HCT116 (cell line): ENCODE data around the gene CHST11. TPM values are rescaled to one million over a fixed set of nuclear protein-coding genes. Genes with fewer than 3 reads are reported as not detected.

Source experiments
- ATAC-seq: fragments of 200-7000 bp; cut with Tn5 transposase; 2 replicates; pipeline ENCODE4 v1.9.1; 2020; ENCODE audit warnings: mild to moderate bottlenecking, moderate library complexity
- BruUV-seq: library from RNA; stranded (reverse); fragments of 400-500 nt; replicated peaks from 2 replicates; lab custom pipeline; 2021; lab: Mats Ljungman, UMichigan
- CTCF ChIA-PET: fragments of 300-600 bp; sonication (Branson Sonifier 250); formaldehyde crosslinking; loops from one replicate; lab custom pipeline; 2021; ENCODE audit warnings: antibody characterized with exemption; lab: Charles Lee
- POLR2A ChIA-PET: fragments of 300-600, 350-600 bp; sonication (Branson Sonifier 250); formaldehyde crosslinking; loops from one replicate; lab custom pipeline; 2021; ENCODE audit warnings: antibody characterized with exemption; lab: Charles Lee
- RAD21 ChIA-PET, 2 experiments: fragments of 300-600 bp; sonication (Branson Sonifier 250); formaldehyde crosslinking; loops; one replicate each; lab custom pipeline; 2023; ENCODE audit warnings: low total read pairs in 2 of 2; ENCODE audit not compliant: uncharacterized antibody in 2 of 2, unreplicated experiment in 2 of 2, low non-redundant PET in 1 of 2; lab: Charles Lee
- DNase-seq: peaks from one replicate; pipeline ENCODE4 v3.0.0-alpha.2; 2010; ENCODE audit warnings: low read depth, low spot score
- H2AFZ ChIP-seq: fragments of 200-600 bp; shearing (Covaris generic), sonication (generic); 2 replicates; pipeline ENCODE4 v1.6.1; 2017; ENCODE audit warnings: low read depth, mixed run types, mixed read lengths, antibody characterized with exemption, low read length; ENCODE audit not compliant: poor library complexity, severe bottlenecking
- H3K27ac ChIP-seq: 2 replicates; pipeline ENCODE4 v1.5.1; 2012; ENCODE audit warnings: low read depth, low read length
- H3K27me3 ChIP-seq: fragments of 200-600 bp; sonication (generic); 2 replicates; pipeline ENCODE4 v1.6.1; 2016; ENCODE audit warnings: mixed run types, low read length, mixed read lengths; ENCODE audit not compliant: insufficient read depth
- H3K36me3 ChIP-seq, 2 experiments: fragments of 200-500 bp in 1 of 2; fragments of 200-600 bp in 1 of 2; sonication (Bioruptor generic) in 1 of 2; sonication (generic) in 1 of 2; 2 replicates each; pipeline versions ENCODE4 v1.5.1 to v1.6.1; 2014 to 2016; ENCODE audit warnings: low read length in 2 of 2, inconsistent platforms in 1 of 2, mixed read lengths in 1 of 2, mixed run types in 1 of 2; ENCODE audit not compliant: insufficient read depth in 2 of 2, control insufficient read depth in 1 of 2
- H3K4me1 ChIP-seq, 2 experiments: fragments of 200-600 bp in 1 of 2; sonication (generic) in 1 of 2; 2 replicates each; pipeline versions ENCODE4 v1.5.1 to v1.6.1; 2012 to 2017; ENCODE audit warnings: low read length in 2 of 2, inconsistent platforms in 1 of 2, mild to moderate bottlenecking in 1 of 2, mixed read lengths in 1 of 2, mixed run types in 1 of 2, moderate library complexity in 1 of 2; ENCODE audit not compliant: insufficient read depth in 2 of 2, control insufficient read depth in 1 of 2
- H3K4me2 ChIP-seq: fragments of 200-600 bp; sonication (generic); 2 replicates; pipeline ENCODE4 v1.6.1; 2017; ENCODE audit warnings: mixed run types, low read length, mixed read lengths
- H3K4me3 ChIP-seq, 2 experiments: fragments of 200-600 bp in 1 of 2; sonication (generic) in 1 of 2; replicated peaks in 1 of 2; 2 replicates each; pipeline ENCODE4 v1.5.1; 2011 to 2016; ENCODE audit warnings: low read length in 2 of 2, control low read depth in 1 of 2, low read depth in 1 of 2, mild to moderate bottlenecking in 1 of 2, mixed read lengths in 1 of 2, mixed run types in 1 of 2
- H3K79me2 ChIP-seq: fragments of 200-600 bp; sonication (generic); 2 replicates; pipeline ENCODE4 v1.6.1; 2017; ENCODE audit warnings: mild to moderate bottlenecking, mixed run types, low read length, moderate library complexity, mixed read lengths; ENCODE audit not compliant: insufficient read depth
- H3K9ac ChIP-seq: fragments of 200-600 bp; sonication (generic); 2 replicates; pipeline ENCODE4 v1.6.1; 2016; ENCODE audit warnings: low read length, mixed read lengths
- H3K9me2 ChIP-seq: fragments of 200-600 bp; sonication (generic), shearing (Covaris generic); 2 replicates; pipeline ENCODE4 v1.6.1; 2017; ENCODE audit warnings: mixed run types, mild to moderate bottlenecking, moderate library complexity; ENCODE audit not compliant: insufficient read depth
- H3K9me3 ChIP-seq, 2 experiments: fragments of 200-500 bp in 1 of 2; fragments of 200-600 bp in 1 of 2; sonication (Bioruptor generic) in 1 of 2; sonication (generic) in 1 of 2; 2 replicates each; pipeline ENCODE4 v1.6.1; 2014 to 2017; ENCODE audit warnings: low read length in 2 of 2, mixed read lengths in 2 of 2, inconsistent platforms in 1 of 2, low read depth in 1 of 2, mild to moderate bottlenecking in 1 of 2, mixed run types in 1 of 2, moderate library complexity in 1 of 2; ENCODE audit not compliant: control insufficient read depth in 1 of 2, insufficient read depth in 1 of 2
- H4K20me1 ChIP-seq: fragments of 200-600 bp; sonication (generic), shearing (Covaris generic); 2 replicates; pipeline ENCODE4 v1.6.1; 2017; ENCODE audit warnings: mixed run types, mild to moderate bottlenecking, moderate library complexity; ENCODE audit not compliant: insufficient read depth
- ATF3 ChIP-seq: IDR thresholded peaks from 2 replicates; pipeline ENCODE4 v1.6.1; 2012
- CBX3 ChIP-seq: IDR thresholded peaks from 2 replicates; pipeline ENCODE4 v1.6.1; 2012; ENCODE audit warnings: low read depth
- CEBPB ChIP-seq: IDR thresholded peaks from 2 replicates; pipeline ENCODE4 v1.6.1; 2012; ENCODE audit warnings: low read depth
- EGR1 ChIP-seq: IDR thresholded peaks from 2 replicates; pipeline ENCODE4 v1.6.1; 2012; ENCODE audit warnings: low read depth
- ELF1 ChIP-seq: IDR thresholded peaks from 2 replicates; pipeline ENCODE4 v1.6.1; 2012; ENCODE audit warnings: low read depth, borderline replicate concordance
- EZH2 ChIP-seq: fragments of 200-600 bp; sonication (generic); IDR thresholded peaks from 2 replicates; pipeline ENCODE4 v1.6.1; 2017; ENCODE audit warnings: antibody characterized with exemption, mixed run types
- EZH2phosphoT487 ChIP-seq: fragments of 200-600 bp; IDR thresholded peaks from 2 replicates; pipeline ENCODE4 v1.6.1; 2018; ENCODE audit warnings: antibody characterized with exemption, borderline replicate concordance
- FOSL1 ChIP-seq: IDR thresholded peaks from 2 replicates; pipeline ENCODE4 v1.6.1; 2012; ENCODE audit warnings: low read depth
- JUND ChIP-seq: IDR thresholded peaks from 2 replicates; pipeline ENCODE4 v1.6.1; 2012
- MAX ChIP-seq: IDR thresholded peaks from 2 replicates; pipeline ENCODE4 v1.6.1; 2012
- POLR2A ChIP-seq: IDR thresholded peaks from 2 replicates; pipeline ENCODE4 v1.7.0; 2011; ENCODE audit warnings: borderline replicate concordance; ENCODE audit not compliant: insufficient read depth, insufficient read length; ENCODE audit errors: extremely low read depth
- POLR2AphosphoS5 ChIP-seq: IDR thresholded peaks from 2 replicates; pipeline ENCODE4 v1.6.1; 2011; ENCODE audit warnings: mild to moderate bottlenecking, low read depth, low read length, moderate library complexity
- RAD21 ChIP-seq: IDR thresholded peaks from 2 replicates; pipeline ENCODE4 v1.6.1; 2012; ENCODE audit warnings: low read depth, mild to moderate bottlenecking
- SP1 ChIP-seq: IDR thresholded peaks from 2 replicates; pipeline ENCODE4 v1.6.1; 2012; ENCODE audit warnings: low read depth
- SRF ChIP-seq: IDR thresholded peaks from 2 replicates; pipeline ENCODE4 v1.6.1; 2012; ENCODE audit warnings: low read depth
- TCF7L2 ChIP-seq: IDR thresholded peaks from 2 replicates; pipeline ENCODE4 v1.7.0; 2011; ENCODE audit warnings: borderline replicate concordance, inconsistent platforms; ENCODE audit not compliant: insufficient read depth, insufficient read length; ENCODE audit errors: extremely low read depth
- ZBTB33 ChIP-seq: IDR thresholded peaks from 2 replicates; pipeline ENCODE4 v1.6.1; 2011; ENCODE audit warnings: mild to moderate bottlenecking, low read length, moderate library complexity; ENCODE audit not compliant: insufficient replicate concordance; ENCODE audit errors: extremely low read depth
- ZFX ChIP-seq: fragments of 450-650 bp; IDR thresholded peaks from 2 replicates; pipeline ENCODE4 v1.6.1; 2017
- ZNF274 ChIP-seq: fragments of 200-500 bp; sonication (Bioruptor generic); IDR thresholded peaks from 2 replicates; pipeline ENCODE4 v1.6.1; 2014; ENCODE audit warnings: mild to moderate bottlenecking, low read depth, low read length, inconsistent platforms
- intact Hi-C: fragments of 100-400 bp; cut with micrococcal nuclease; formaldehyde crosslinking; loops from 2 replicates; pipeline ENCODE4 v1.10.0; 2022
- total RNA-seq: library from RNA; stranded (reverse); gene quantifications from one replicate; pipeline ENCODE4 v1.2.1, GENCODE V29; 2021; ENCODE audit not compliant: unreplicated experiment

Gene CHST11
- total RNA-seq, 1 experiment from 2014 or later = 10.1 TPM

- Histone ChIP-seq H3K9me2 (no peaks in the 10 kb centered on the region), H3K27me3 (no peaks in the 10 kb centered on the region), H3K9me3 (no peaks in the 10 kb centered on the region), H4K20me1 (no peaks in the 10 kb centered on the region), H3K36me3 (no peaks in the 10 kb centered on the region), H3K27ac (no peak overlapping the region), H3K79me2 (no peaks in the 10 kb centered on the region), H3K9ac (no peak overlapping the region), H3K4me3 (no peak overlapping the region), H3K4me2 (no peak overlapping the region), H3K4me1 (no peaks in the 10 kb centered on the region), H2AFZ (no peak overlapping the region)
- RAD21 ChIA-PET = interaction anchor here in 1 of 2 experiments (0.7 kb wide), 1 partner anchor 56 kb away, joined by 3 read pairs; no protein-coding TSS in a partner anchor
- BruUV-seq = no TSS peak
- intact Hi-C loops = no loop called here
- CTCF ChIA-PET = no interaction called here
- TF ChIP-seq TCF7L2 (no peak), RAD21 (no peak), ELF1 (no peak), POLR2AphosphoS5 (no peak), ZNF274 (no peak)
- ATAC-seq (no peak), DNase-seq (no peak)
- POLR2A ChIA-PET = no interaction called here
Observed at GRCh38 chr12:104709692-104710435, 253.1 kb downstream of the CHST11 start.

- H3K36me3 ChIP-seq = no peaks in the 10 kb centered on the region
- no peak overlapping the region for H3K4me3 ChIP-seq
- no peaks in the 10 kb centered on the region for H3K9me3 ChIP-seq
- H3K9ac ChIP-seq = no peak overlapping the region
- BruUV-seq = no TSS peak
- CTCF ChIA-PET = no interaction called here
- H3K9me2 ChIP-seq = no peaks in the 10 kb centered on the region
- TF ChIP-seq SRF (no peak), SP1 (no peak), ZNF274 (no peak), EZH2phosphoT487 (no peak), ELF1 (no peak), ZFX (no peak), FOSL1 (no peak), ZBTB33 (no peak), EGR1 (no peak), RAD21 (no peak), POLR2AphosphoS5 (no peak), CEBPB (no peak), POLR2A (no peak), EZH2 (no peak), MAX (no peak), ATF3 (no peak), JUND (no peak), CBX3 (no peak)
- TF ChIP-seq, all 23 proteins: peak for 0
- ChIA-PET RAD21 (no interaction called here), POLR2A (no interaction called here)
- no peaks in the 10 kb centered on the region for H3K27me3 ChIP-seq
- DNase-seq = no peak
- intact Hi-C loops = no loop called here
- no peaks in the 10 kb centered on the region for H3K4me1 ChIP-seq
- no peak for ATAC-seq
- no peak overlapping the region for H3K27ac ChIP-seq
- H2AFZ ChIP-seq = no peak overlapping the region
- H3K4me2 ChIP-seq = no peak overlapping the region
- no peaks in the 10 kb centered on the region for H4K20me1 ChIP-seq
- H3K79me2 ChIP-seq = no peaks in the 10 kb centered on the region
Observed at GRCh38 chr12:104710940-104711689, 254.4 kb downstream of the CHST11 start.
